Cardiac fibroblast (primary cell): Measurements from ENCODE around the gene DDI2.

Experiments used
- DNase-seq, 2 donors: peaks; one replicate each; pipeline versions ENCODE4 v3.0.0 to v3.0.0-alpha.2; 2010; ENCODE audit warnings: low read depth in 2 of 2
- H3K4me3 ChIP-seq, 2 donors: replicated peaks in 1 of 2; 1 replicate in 1 of 2; 2 replicates in 1 of 2; pipeline ENCODE4 v1.5.1; 2011; ENCODE audit warnings: low read depth in 2 of 2, low read length in 2 of 2, mild to moderate bottlenecking in 2 of 2, moderate library complexity in 1 of 2
- TF ChIP-seq, protein P1 (sequence below): IDR thresholded peaks from one replicate; pipeline ENCODE4 v1.5.1; 2011; ENCODE audit warnings: low read depth, mild to moderate bottlenecking, low read length, inconsistent platforms

Gene DDI2

DNA sequence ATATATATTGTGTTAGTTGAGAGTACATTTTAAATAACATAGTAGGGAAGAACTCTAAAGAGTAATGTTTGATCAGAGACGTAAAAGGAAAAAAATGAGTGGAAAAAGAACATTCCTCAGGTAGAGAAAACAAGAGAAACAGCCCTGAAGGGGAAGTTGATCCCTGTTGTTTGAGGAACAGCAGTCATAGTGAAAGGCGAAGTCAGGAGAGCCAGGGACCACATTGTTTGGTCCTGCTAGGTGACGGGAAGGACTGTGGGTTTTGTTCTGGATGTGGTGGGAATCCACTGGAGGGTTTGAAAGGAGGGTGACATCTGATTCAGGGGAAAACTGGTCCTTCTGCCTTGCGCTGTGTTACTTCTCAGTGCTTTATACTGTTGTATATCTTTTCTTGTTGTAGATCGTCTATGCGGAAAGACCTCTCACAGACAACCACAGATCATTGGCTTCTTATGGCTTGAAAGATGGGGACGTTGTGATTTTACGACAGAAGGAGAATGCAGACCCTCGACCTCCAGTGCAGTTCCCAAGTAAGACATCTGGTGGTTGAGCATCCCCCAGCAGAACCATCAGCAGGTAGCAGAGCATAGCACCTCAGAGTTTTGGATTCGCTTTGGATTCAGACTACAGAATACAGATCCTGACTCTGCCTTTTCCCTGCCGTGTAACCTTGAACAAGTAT is 9.2 kb downstream of the DDI2 start:
- no peak for DNase-seq
- no peak overlapping the region for H3K4me3 ChIP-seq
- TF ChIP-seq, protein P1, sequence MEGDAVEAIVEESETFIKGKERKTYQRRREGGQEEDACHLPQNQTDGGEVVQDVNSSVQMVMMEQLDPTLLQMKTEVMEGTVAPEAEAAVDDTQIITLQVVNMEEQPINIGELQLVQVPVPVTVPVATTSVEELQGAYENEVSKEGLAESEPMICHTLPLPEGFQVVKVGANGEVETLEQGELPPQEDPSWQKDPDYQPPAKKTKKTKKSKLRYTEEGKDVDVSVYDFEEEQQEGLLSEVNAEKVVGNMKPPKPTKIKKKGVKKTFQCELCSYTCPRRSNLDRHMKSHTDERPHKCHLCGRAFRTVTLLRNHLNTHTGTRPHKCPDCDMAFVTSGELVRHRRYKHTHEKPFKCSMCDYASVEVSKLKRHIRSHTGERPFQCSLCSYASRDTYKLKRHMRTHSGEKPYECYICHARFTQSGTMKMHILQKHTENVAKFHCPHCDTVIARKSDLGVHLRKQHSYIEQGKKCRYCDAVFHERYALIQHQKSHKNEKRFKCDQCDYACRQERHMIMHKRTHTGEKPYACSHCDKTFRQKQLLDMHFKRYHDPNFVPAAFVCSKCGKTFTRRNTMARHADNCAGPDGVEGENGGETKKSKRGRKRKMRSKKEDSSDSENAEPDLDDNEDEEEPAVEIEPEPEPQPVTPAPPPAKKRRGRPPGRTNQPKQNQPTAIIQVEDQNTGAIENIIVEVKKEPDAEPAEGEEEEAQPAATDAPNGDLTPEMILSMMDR, result no peak

DNA sequence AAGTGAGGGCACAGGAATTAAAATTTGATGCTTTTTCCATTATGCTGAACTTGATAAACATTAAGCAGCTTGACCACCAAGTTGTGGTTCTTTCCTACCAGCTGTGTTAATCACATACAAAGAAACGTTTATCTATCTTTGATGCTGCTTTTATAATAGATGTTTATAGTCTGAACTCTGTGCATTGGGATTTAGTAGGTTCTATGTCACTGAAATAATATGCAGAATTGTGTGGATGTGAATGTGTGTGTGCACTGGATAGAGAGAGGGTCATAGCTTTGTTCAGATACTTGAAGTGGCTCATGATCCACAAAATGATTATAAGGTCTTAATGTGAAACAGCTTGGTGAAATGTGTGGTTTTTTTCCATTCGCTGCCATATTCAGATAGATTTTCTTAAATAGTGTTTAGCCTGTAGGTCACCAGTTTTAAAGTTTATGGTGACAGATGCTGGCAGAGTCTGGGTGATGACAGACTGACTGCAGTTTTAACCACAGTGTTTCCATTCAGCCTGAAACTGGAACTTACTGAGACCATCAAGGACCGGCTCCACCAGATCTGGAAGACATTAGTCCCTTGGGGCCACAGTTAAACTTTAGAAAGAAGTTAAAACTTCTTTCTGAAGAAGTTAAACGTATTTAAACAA is 10.2 kb downstream of the DDI2 start:
- H3K4me3 ChIP-seq, result no peak overlapping the region
- peak in 1 of 2 donors; percentile 15 for DNase-seq
- TF ChIP-seq, protein P1, result no peak

DNA sequence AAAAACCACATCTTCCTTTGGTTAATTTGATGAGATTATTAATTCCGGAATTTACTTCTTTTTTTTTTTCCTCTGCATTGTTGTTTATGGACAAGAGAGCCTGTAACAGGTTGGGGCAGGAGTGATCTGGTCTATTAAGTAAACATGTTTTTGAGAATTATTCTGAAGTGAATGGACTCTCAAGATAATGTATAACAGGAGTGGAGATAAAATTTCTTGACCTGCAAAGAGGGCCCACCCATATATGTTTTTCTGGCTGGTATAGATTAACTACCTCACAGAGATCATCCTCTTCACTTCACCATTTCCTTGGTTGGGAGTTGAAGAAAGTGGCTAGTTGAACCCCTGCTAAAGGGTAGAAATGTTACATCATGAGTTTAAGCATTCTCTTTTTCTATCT is 10.7 kb downstream of the DDI2 start:
- DNase-seq, result no peak
- TF ChIP-seq, protein P1, result no peak
- H3K4me3 ChIP-seq, result no peak overlapping the region

DNA sequence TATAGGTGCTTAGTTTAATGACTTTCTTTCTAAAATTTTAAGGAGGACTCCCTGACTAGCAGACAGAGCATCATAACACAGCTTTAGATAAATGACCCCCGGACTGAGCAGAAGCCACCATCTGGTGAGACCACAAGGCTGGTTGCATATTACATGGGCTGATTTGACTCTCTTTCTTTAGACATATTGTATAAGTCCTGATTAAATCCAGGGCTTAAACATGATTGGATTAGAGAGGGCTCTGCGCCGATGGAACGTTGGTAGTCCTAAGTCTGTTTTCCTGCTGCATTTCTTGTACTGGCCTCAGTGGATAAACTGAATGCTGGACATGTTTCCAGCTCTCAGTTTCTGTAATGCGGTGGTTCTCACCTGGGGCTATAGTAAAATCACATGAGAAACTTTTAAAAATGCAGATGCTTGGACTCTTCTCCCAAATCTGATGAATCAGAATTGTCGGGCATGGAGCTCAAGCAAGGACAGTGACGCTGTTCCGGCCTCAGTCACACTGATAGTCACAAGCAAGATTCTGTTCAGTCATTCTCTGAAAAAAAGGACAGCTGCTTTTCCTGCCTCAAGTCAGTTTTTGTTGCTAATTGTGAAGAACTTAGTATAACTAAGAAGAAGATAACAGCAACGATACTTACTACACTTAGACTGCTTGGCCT is 16.6 kb downstream of the DDI2 start:
- DNase-seq, result no peak
- TF ChIP-seq, protein P1, result no peak
- no peak overlapping the region for H3K4me3 ChIP-seq

DNA sequence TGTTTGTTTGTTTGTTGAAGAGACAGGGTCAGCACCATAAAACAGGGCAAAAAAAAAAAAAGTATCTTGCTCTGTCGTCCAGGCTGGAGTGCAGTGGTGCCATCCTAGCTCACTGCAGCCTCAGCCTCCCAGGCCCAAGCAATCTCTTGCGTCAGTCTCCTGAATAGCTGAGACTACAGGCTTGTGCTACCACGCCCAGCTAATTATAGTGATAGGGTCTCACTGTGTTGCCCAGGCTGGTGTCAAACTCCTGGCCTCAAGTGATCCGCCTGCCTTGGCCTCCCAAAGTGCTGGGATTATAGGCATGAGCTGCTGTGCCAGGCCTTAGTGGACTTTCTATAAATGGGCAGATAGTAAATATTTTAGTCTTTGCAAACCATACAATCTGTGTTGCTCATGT is 19.2 kb downstream of the DDI2 start:
- no peak for DNase-seq
- no peak overlapping the region for H3K4me3 ChIP-seq
- TF ChIP-seq, protein P1, result no peak

DNA sequence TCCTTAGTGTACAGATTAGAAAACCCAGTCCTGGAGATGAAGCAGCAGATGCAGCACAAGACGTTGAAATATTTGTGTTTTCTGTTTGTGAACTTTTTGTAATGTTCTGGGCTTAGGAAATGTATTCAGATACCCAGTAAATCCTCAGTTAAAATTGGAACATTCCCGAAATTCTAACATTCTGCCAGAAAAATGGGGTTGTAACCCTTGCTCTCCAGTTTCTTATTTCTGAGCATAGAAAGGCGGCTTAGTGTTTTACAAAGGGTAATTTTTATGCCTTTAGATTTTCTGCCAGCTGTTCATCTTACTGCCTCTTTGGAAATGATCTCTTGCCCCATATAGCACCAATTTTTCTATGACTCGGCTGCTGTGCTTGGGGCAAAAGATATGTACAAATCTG is 20.6 kb downstream of the DDI2 start:
- TF ChIP-seq, protein P1, result no peak
- no peak overlapping the region for H3K4me3 ChIP-seq
- no peak for DNase-seq
